IPS-NIHi7 (cell line): ENCODE measurements around the gene ANKRD30BL.
A peak's percentile ranks its signal among the peaks of the same experiment; 100 is the strongest.
"Not testable (repeated sequence)": the region's sequence is repeated elsewhere in the genome, so short reads cannot be mapped to it uniquely, and the experiment has no call there.

Source experiments
- DNase-seq: peaks from one replicate; pipeline ENCODE4 v3.0.0; 2012; ENCODE audit warnings: mixed read lengths; ENCODE audit errors: extremely low spot score

The ANKRD30BL gene

GRCh38 chr2:132161161-132162124 is at the start of gene ANKRD30BL:
ANKRD30BL (minus strand) TSS chr2:132161952; CDS start chr2:132161705, 247 bp downstream.
- DNase-seq = not testable (repeated sequence)

- DNase-seq = not testable (repeated sequence)
Measured at GRCh38 chr2:132202866-132203265, 41.1 kb upstream of the ANKRD30BL start.

- DNase-seq = not testable (repeated sequence)
Measured at GRCh38 chr2:132192854-132193253, 31.1 kb upstream of the ANKRD30BL start.

- not testable (repeated sequence) for DNase-seq
Measured at GRCh38 chr2:132167100-132167499, 5.3 kb upstream of the ANKRD30BL start.

GRCh38 chr2:132162125-132162660 is 441 bp upstream of the ANKRD30BL start:
- not testable (repeated sequence) for DNase-seq

- DNase-seq = peak; percentile 13
Measured at GRCh38 chr2:132146774-132147173, 15.0 kb downstream of the ANKRD30BL start.
